B cell (primary cell): ENCODE measurements around the gene ZMYND10. TPM values are rescaled to one million over a fixed set of nuclear protein-coding genes. Genes with fewer than 3 reads are reported as not detected.

ENCODE experiments used
- ATAC-seq: fragments of 200-7000 bp; cut with Tn5 transposase; one replicate; pipeline ENCODE4 v1.10.0; 2021; ENCODE audit warnings: low read depth, mild to moderate bottlenecking, moderate number of reproducible peaks, moderate library complexity
- CTCF ChIA-PET: fragments of 350-600 bp; sonication (Branson Sonifier 250); formaldehyde crosslinking; loops from one replicate; lab custom pipeline; 2021; ENCODE audit warnings: antibody characterized with exemption, inconsistent platforms; lab: Charles Lee
- POLR2A ChIA-PET: fragments of 350-600 bp; sonication (Branson Sonifier 250); formaldehyde crosslinking; loops from one replicate; lab custom pipeline; 2021; ENCODE audit warnings: antibody characterized with exemption; lab: Charles Lee
- DNase-seq: peaks from one replicate; pipeline ENCODE4 v3.0.0; 2013
- H2AFZ ChIP-seq: 2 replicates; pipeline ENCODE4 v1.6.1; 2012; ENCODE audit warnings: mild to moderate bottlenecking, low read depth, low read length; ENCODE audit not compliant: insufficient read depth, poor library complexity, severe bottlenecking
- H3K27ac ChIP-seq, 2 donors: 1 replicate in 1 of 2; 2 replicates in 1 of 2; pipeline ENCODE4 v1.5.1; 2012 to 2013; ENCODE audit warnings: low read length in 2 of 2, mild to moderate bottlenecking in 2 of 2, moderate library complexity in 1 of 2
- H3K27me3 ChIP-seq, 4 experiments: fragments of 200-600 bp in 1 of 4; sonication (generic) in 1 of 4; replicated peaks in 1 of 4; 1 replicate in 2 of 4; 2 replicates in 2 of 4; pipeline versions ENCODE4 v1.6.1 to v1.7.0; 2013 to 2016; ENCODE audit warnings: low read length in 3 of 4, mild to moderate bottlenecking in 2 of 4, mixed read lengths in 1 of 4, moderate library complexity in 1 of 4; ENCODE audit not compliant: insufficient read depth in 4 of 4, control insufficient read depth in 3 of 4; ENCODE audit errors: control extremely low read depth in 1 of 4
- H3K36me3 ChIP-seq, 2 experiments: replicated peaks in 1 of 2; 1 replicate in 1 of 2; 2 replicates in 1 of 2; pipeline versions ENCODE4 v1.6.1 to v1.7.1; 2013; ENCODE audit warnings: low read length in 1 of 2; ENCODE audit not compliant: insufficient read depth in 2 of 2, control insufficient read depth in 1 of 2; ENCODE audit errors: control extremely low read depth in 1 of 2, extremely low read depth in 1 of 2
- H3K4me1 ChIP-seq, 2 donors: fragments of 200-600 bp in 1 of 2; sonication (generic) in 1 of 2; 1 replicate in 1 of 2; 2 replicates in 1 of 2; pipeline versions ENCODE4 v1.5.1 to v1.6.1; 2013 to 2017; ENCODE audit warnings: low read length in 2 of 2; ENCODE audit not compliant: control insufficient read depth in 2 of 2, insufficient read depth in 2 of 2
- H3K4me2 ChIP-seq: replicated peaks from 2 replicates; pipeline ENCODE3; 2012; ENCODE audit warnings: mild to moderate bottlenecking, low read depth, low read length; ENCODE audit not compliant: poor library complexity, severe bottlenecking
- H3K4me3 ChIP-seq, 5 experiments: fragments of 200-600 bp in 1 of 5; sonication (generic) in 1 of 5; 1 replicate in 3 of 5; 2 replicates in 2 of 5; pipeline versions ENCODE4 v1.5.1 to v1.7.0; 2011 to 2016; ENCODE audit warnings: low read length in 4 of 5, mild to moderate bottlenecking in 4 of 5, low read depth in 2 of 5, control low read depth in 1 of 5, moderate library complexity in 1 of 5; ENCODE audit not compliant: insufficient read depth in 1 of 5; ENCODE audit errors: control extremely low read depth in 1 of 5, extremely low read depth in 1 of 5
- H3K79me2 ChIP-seq: fragments of 200-600 bp; sonication (generic); one replicate; pipeline ENCODE4 v1.6.0; 2016; ENCODE audit warnings: low read length; ENCODE audit not compliant: control insufficient read depth, insufficient read depth
- H3K9ac ChIP-seq: fragments of 200-600 bp; sonication (generic); 2 replicates; pipeline ENCODE4 v1.6.1; 2017; ENCODE audit warnings: mild to moderate bottlenecking, low read length, moderate library complexity
- H3K9me3 ChIP-seq, 3 donors: one replicate each; pipeline versions ENCODE4 v1.6.1 to v1.7.1; 2013; ENCODE audit warnings: low read length in 2 of 3; ENCODE audit not compliant: control insufficient read depth in 2 of 3, insufficient read depth in 1 of 3; ENCODE audit errors: control extremely low read depth in 1 of 3
- H4K20me1 ChIP-seq: 2 replicates; pipeline ENCODE4 v1.6.0; 2012; ENCODE audit warnings: mild to moderate bottlenecking, low read length; ENCODE audit not compliant: insufficient read depth, control insufficient read depth, poor library complexity, severe bottlenecking
- H3K27ac Mint-ChIP-seq: one replicate; pipeline ENCODE4 v1.8.0; 2021; ENCODE audit warnings: mixed read lengths
- H3K27me3 Mint-ChIP-seq: one replicate; pipeline ENCODE4 v1.8.0; 2021; ENCODE audit warnings: mixed read lengths
- H3K4me1 Mint-ChIP-seq: one replicate; pipeline ENCODE4 v1.8.0; 2021; ENCODE audit warnings: mixed read lengths
- H3K4me3 Mint-ChIP-seq: one replicate; pipeline ENCODE4 v1.8.0; 2021; ENCODE audit warnings: mixed read lengths
- H3K9me3 Mint-ChIP-seq: one replicate; pipeline ENCODE4 v1.8.0; 2022; ENCODE audit warnings: mixed read lengths; ENCODE audit not compliant: insufficient read depth
- EZH2 ChIP-seq: IDR thresholded peaks from 2 replicates; pipeline ENCODE4 v1.6.1; 2012; ENCODE audit warnings: borderline replicate concordance, low read depth, mild to moderate bottlenecking, moderate library complexity, low read length; ENCODE audit not compliant: insufficient read depth, poor library complexity, severe bottlenecking
- WGBS: methylation state at CpG from one replicate; pipeline ENCODE4 v1.1.5; 2013; ENCODE audit warnings: missing lambda C conversion rate; ENCODE audit not compliant: insufficient coverage; 5-methylcytosine and 5-hydroxymethylcytosine counted together
- intact Hi-C: fragments of 100-400 bp; cut with micrococcal nuclease; formaldehyde crosslinking; loops from one replicate; pipeline ENCODE4 v1.10.0; 2022
- polyA plus RNA-seq: library from polyadenylated mRNA; depleted of rRNA; stranded (reverse); fragments of >200 nt; gene quantifications from 2 replicates; pipeline ENCODE4 v1.2.3, GENCODE V29; 2012
- total RNA-seq, 2 donors: library from RNA; stranded (reverse); fragments of 120-200 nt in 1 of 2; gene quantifications; 1 replicate in 1 of 2; 2 replicates in 1 of 2; pipeline versions ENCODE4 v1.2.3 to v1.2.4, GENCODE V29; 2013 to 2022
- TF ChIP-seq, protein P1 (sequence below): fragments of 200-600 bp; IDR thresholded peaks from one replicate; pipeline ENCODE4 v1.8.0; 2022; ENCODE audit warnings: antibody characterized with exemption, mild to moderate bottlenecking

The ZMYND10 gene
- total and polyA plus RNA-seq, 2 donors (not counting 1 experiment from before 2014, with no cell fraction given), result 1.8 to 2.4 TPM

DNA sequence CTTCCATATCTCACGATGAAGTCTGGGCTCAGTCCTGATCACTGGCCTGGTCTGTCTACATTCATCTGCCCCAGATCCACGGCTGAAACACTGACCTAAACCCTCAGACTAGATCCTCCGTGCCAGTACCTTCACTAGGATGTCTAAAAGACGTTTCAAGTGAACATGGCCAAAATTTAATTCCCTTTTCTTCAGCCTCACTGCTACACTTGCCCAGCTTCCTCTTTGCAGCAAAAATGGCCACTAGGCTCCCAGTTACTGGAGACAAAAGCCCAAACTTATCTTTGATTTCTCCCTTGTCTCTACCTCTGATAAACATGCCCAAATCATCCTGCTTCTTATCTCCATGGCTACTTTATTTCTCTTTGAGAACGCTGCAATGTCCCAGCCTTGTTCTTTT, 6.6 kb downstream of the ZMYND10 start:
- Histone ChIP-seq H4K20me1 (peaks cover 19% of the 10 kb centered on the region), H3K36me3 (peaks cover 0 to 10% of the 10 kb centered on the region in 2 experiments), H3K9ac (peak overlapping the region; percentile 89), H3K4me1 (peaks cover 37 to 70% of the 10 kb centered on the region in 2 donors), H2AFZ (peak overlapping the region; percentile 74), H3K79me2 (peaks cover 53% of the 10 kb centered on the region), H3K4me2 (peak overlapping the region; percentile 90), H3K4me3 (peak overlapping the region; percentile 51 to 86 (median 68)), H3K27ac (peak overlapping the region; percentile 97 to 98), H3K27me3 (no peaks in the 10 kb centered on the region), H3K9me3 (no peaks in the 10 kb centered on the region)
- ChIA-PET POLR2A (interaction anchor here (0.7 to 6.1 kb wide), 9 partner anchors 9 to 1420 kb away, joined by 3 to 96 read pairs (median 7); partner anchors contain the start of genes ARIH2, CYB561D2, HYAL3 and IFRD2), CTCF (interaction anchor here (2.0 to 3.9 kb wide), 2 partner anchors 10 to 11 kb away, joined by 4 to 37 read pairs; partner anchors contain the start of genes CYB561D2, NPRL2 and TUSC2)
- H3K27ac Mint-ChIP-seq, result peak overlapping the region; percentile 99
- H3K9me3 Mint-ChIP-seq, result no peaks in the 10 kb centered on the region
- no peaks in the 10 kb centered on the region for H3K27me3 Mint-ChIP-seq
- DNase-seq (peak; percentile 64), ATAC-seq (no peak)
- no peak for TF ChIP-seq EZH2
- TF ChIP-seq, protein P1, sequence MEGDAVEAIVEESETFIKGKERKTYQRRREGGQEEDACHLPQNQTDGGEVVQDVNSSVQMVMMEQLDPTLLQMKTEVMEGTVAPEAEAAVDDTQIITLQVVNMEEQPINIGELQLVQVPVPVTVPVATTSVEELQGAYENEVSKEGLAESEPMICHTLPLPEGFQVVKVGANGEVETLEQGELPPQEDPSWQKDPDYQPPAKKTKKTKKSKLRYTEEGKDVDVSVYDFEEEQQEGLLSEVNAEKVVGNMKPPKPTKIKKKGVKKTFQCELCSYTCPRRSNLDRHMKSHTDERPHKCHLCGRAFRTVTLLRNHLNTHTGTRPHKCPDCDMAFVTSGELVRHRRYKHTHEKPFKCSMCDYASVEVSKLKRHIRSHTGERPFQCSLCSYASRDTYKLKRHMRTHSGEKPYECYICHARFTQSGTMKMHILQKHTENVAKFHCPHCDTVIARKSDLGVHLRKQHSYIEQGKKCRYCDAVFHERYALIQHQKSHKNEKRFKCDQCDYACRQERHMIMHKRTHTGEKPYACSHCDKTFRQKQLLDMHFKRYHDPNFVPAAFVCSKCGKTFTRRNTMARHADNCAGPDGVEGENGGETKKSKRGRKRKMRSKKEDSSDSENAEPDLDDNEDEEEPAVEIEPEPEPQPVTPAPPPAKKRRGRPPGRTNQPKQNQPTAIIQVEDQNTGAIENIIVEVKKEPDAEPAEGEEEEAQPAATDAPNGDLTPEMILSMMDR, result no peak
- H3K4me3 Mint-ChIP-seq, result peak overlapping the region; percentile 96
- 3% methylated on average over 5 of the region's 5 CpGs for WGBS
- intact Hi-C loops, result loop anchor here (5.0 kb wide), 1 partner anchor 102 kb away; the partner anchor contains the start of gene GNAI2
- peaks cover 51% of the 10 kb centered on the region for H3K4me1 Mint-ChIP-seq
